ENCODE measurements around the gene GPX1.

The GPX1 gene

DNA sequence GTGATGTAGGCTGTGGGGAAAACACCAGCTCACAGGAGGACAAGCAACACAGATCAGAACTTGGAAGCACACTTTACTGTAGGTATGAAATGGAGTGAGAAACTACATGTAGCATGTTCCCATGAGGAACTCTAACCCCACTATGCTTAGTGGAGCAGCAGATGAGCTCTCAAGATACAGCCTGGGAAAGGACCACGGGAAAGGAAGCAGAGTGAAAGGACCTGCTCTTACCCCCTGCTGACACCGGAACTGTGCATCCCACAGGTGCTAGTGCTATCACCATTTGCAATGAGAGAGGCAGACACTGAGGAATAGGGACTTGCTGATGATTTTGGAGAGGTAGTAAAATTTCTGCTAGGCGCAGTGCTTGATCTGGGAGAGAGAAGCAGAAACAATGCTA lies 46.9 kb downstream of the GPX1 start:
- no peak for DNase-seq (ENCODE audit: low read depth in 2 of 2)

DNA sequence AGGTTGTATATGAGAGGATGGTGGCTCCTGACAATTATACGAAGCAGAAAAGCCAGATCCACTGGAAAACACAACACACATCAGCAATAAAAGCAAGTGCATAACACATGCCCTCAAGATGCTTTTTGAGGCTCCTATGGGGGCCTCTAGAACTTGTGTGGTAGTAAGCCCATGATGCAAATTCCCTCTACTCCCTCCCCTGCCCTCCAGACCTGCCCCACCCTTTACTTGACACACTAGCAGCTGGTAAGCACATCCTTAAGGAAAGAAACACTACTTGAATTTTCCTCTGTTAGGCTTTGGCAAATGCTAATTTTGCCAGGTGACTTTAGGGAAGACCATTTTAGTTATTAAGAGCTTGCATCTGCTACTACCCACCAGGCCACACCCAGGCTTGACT lies 47.5 kb downstream of the GPX1 start:
- no peak for DNase-seq (ENCODE audit: low read depth in 2 of 2)
